ENCODE measurements around the gene KCNG2. TPM values are rescaled to one million over a fixed set of nuclear protein-coding genes. Genes with fewer than 3 reads are reported as not detected.

The KCNG2 gene
- total RNA-seq, 4 donors from 2014 or later, result 0.41 to 6.7 TPM; not detected in 2

DNA sequence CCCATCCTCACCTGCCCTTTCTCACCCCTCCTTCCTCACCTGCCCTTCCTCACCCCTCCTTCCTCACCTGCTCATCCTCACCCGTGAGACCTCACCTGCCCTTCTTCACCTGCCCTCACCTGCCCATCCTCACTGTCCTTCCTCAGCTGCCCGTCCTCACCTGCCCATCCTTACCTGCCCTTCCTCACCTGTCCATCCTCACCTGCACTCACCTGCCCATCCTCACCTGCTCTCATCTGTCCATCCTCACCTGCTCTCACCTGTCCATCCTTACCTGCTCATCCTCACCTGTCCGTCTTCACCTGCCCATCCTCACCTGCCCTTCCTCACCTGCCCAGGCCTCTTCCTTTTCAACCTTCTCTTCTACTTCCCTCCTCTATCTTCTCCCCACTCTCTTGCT is 34.4 kb downstream of the KCNG2 start:
- intact Hi-C loops (cut with DNase I; ENCODE audit: low total_unique reads), result no loop called here
- Histone ChIP-seq H3K9me3 (no peaks in the 10 kb centered on the region), H3K36me3 (no peaks in the 10 kb centered on the region), H3K27me3 (peaks cover 16% of the 10 kb centered on the region), H3K4me1 (no peaks in the 10 kb centered on the region), H3K4me3 (no peak overlapping the region), H3K27ac (no peak overlapping the region)
- TF ChIP-seq EP300 (IDR thresholded peaks at IDR 0.05; ENCODE audit: low read depth), result no peak
- TF ChIP-seq POLR2A (IDR thresholded peaks at IDR 0.05), result no peak
- TF ChIP-seq CTCF (IDR thresholded peaks at IDR 0.05), result no peak
- no peak for TF ChIP-seq POLR2AphosphoS5 (IDR thresholded peaks at IDR 0.05)
- WGBS, 2 donors (ENCODE audit: low coverage in 1 of 2), result 93 to 95% methylated on average over 2 to 3 of the region's 3 CpGs
- no peak for DNase-seq
- in situ Hi-C loops (cut with MboI; ENCODE audit: low pct_ligation_motif_present in 1 of 4, low pct_unique_long_range_greater_than_20kb in 1 of 4, low sequenced_read_pairs in 3 of 4), result no loop called here

- in situ Hi-C loops (cut with MboI; ENCODE audit: low pct_ligation_motif_present in 1 of 4, low pct_unique_long_range_greater_than_20kb in 1 of 4, low sequenced_read_pairs in 3 of 4) (no loop called here), intact Hi-C loops (cut with DNase I; ENCODE audit: low total_unique reads) (no loop called here)
- DNase-seq, result no peak
- Histone ChIP-seq H3K27me3 (peaks cover 24% of the 10 kb centered on the region), H3K4me1 (no peaks in the 10 kb centered on the region), H3K9me3 (no peaks in the 10 kb centered on the region), H3K27ac (no peak overlapping the region), H3K36me3 (no peaks in the 10 kb centered on the region), H3K4me3 (no peak overlapping the region)
- TF ChIP-seq EP300 (IDR thresholded peaks at IDR 0.05; ENCODE audit: low read depth) (no peak), CTCF (IDR thresholded peaks at IDR 0.05) (no peak), POLR2A (IDR thresholded peaks at IDR 0.05) (no peak), POLR2AphosphoS5 (IDR thresholded peaks at IDR 0.05) (no peak)
- 69% methylated on average over 6 of the region's 6 CpGs; no CpG with 5 or more reads in 1 of the 2 donors for whole genome bisulfite sequencing, 2 donors (ENCODE audit: low coverage in 1 of 2)
These were observed 37.1 kb downstream of the KCNG2 start for GRCh38 chr18:79834834-79835233.

DNA sequence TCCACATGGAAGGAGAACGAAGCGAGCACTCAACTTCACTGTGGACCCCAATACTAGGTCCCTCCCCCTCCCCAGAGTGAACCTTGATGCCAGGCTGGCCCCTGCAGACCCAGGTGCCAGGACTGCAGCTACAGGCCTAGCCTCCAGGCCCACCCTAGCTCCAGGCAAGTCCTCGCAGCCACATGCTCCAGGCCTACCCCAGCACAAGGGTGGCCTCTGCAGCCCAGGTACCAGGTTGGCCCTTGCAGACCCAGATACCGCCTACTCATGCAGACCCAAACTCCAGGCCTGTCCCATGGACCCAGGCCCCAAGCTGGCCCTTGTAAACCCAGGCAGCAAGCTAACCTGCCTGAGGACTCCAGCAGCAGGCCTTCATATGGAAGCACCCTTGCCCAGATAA is 44.2 kb downstream of the KCNG2 start:
- TF ChIP-seq EP300 (IDR thresholded peaks at IDR 0.05; ENCODE audit: low read depth) (no peak), POLR2A (IDR thresholded peaks at IDR 0.05) (no peak)
- Histone ChIP-seq H3K4me3 (no peak overlapping the region), H3K4me1 (no peaks in the 10 kb centered on the region), H3K27me3 (peaks cover 7% of the 10 kb centered on the region), H3K27ac (no peak overlapping the region), H3K9me3 (no peaks in the 10 kb centered on the region), H3K36me3 (no peaks in the 10 kb centered on the region)
- in situ Hi-C loops (cut with MboI; ENCODE audit: low pct_ligation_motif_present in 1 of 4, low pct_unique_long_range_greater_than_20kb in 1 of 4, low sequenced_read_pairs in 3 of 4), result no loop called here
- intact Hi-C loops (cut with DNase I; ENCODE audit: low total_unique reads), result no loop called here
- WGBS, 2 donors (ENCODE audit: low coverage in 1 of 2), result 92% methylated on average over 4 of the region's 4 CpGs; no CpG with 5 or more reads in 1 of the 2 donors
- no peak for DNase-seq

GRCh38 chr18:79844999-79845563 is 47.3 kb downstream of the KCNG2 start:
- TF ChIP-seq EP300 (IDR thresholded peaks at IDR 0.05; ENCODE audit: low read depth), result no peak
- TF ChIP-seq POLR2AphosphoS5 (IDR thresholded peaks at IDR 0.05), result no peak
- TF ChIP-seq CTCF (IDR thresholded peaks at IDR 0.05), result no peak
- TF ChIP-seq POLR2A (IDR thresholded peaks at IDR 0.05), result no peak
- H3K36me3 ChIP-seq, result no peaks in the 10 kb centered on the region
- intact Hi-C loops (cut with DNase I; ENCODE audit: low total_unique reads), result no loop called here
- no peaks in the 10 kb centered on the region for H3K27me3 ChIP-seq
- in situ Hi-C loops (cut with MboI; ENCODE audit: low pct_ligation_motif_present in 1 of 4, low pct_unique_long_range_greater_than_20kb in 1 of 4, low sequenced_read_pairs in 3 of 4), result no loop called here
- H3K4me1 ChIP-seq, result no peaks in the 10 kb centered on the region
- WGBS, 2 donors (ENCODE audit: low coverage in 1 of 2), result 89 to 90% methylated on average over 10 of the region's 10 CpGs
- DNase-seq, result no peak
- H3K27ac ChIP-seq, result no peak overlapping the region
- H3K4me3 ChIP-seq, result no peak overlapping the region
- no peaks in the 10 kb centered on the region for H3K9me3 ChIP-seq

Measured in transverse colon (tissue), 4 donors.